ENCODE data around the gene GABRB3. TPM values are rescaled to one million over a fixed set of nuclear protein-coding genes. Genes with fewer than 3 reads are reported as not detected.

GABRB3 gene
- polyA plus RNA-seq, 3 donors = 5.1 to 7.0 (median 5.4) TPM

- DNase-seq = no peak
Observed at GRCh38 chr15:26561896-26562295, 211.0 kb downstream of the GABRB3 start.

- no peak for DNase-seq
Observed at GRCh38 chr15:26561130-26561529, 211.7 kb downstream of the GABRB3 start.

- DNase-seq = no peak
Observed at GRCh38 chr15:26555898-26556297, 217.0 kb downstream of the GABRB3 start.

- no peak for DNase-seq
Observed at GRCh38 chr15:26551473-26551872, 221.4 kb downstream of the GABRB3 start.

GRCh38 chr15:26550880-26551279 lies 222.0 kb downstream of the GABRB3 start:
- no peak for DNase-seq

- DNase-seq = no peak
Observed at GRCh38 chr15:26537663-26538062, 235.2 kb downstream of the GABRB3 start.

- DNase-seq = no peak
Observed at GRCh38 chr15:26531489-26531888, 241.4 kb downstream of the GABRB3 start.

- DNase-seq = no peak
Observed at GRCh38 chr15:26525096-26525495, 247.8 kb downstream of the GABRB3 start.

- DNase-seq = no peak
Observed at GRCh38 chr15:26521691-26522198, 251.1 kb downstream of the GABRB3 start.

- DNase-seq = no peak
Observed at GRCh38 chr15:26521130-26521529, 251.7 kb downstream of the GABRB3 start.

- no peak for DNase-seq
Observed at GRCh38 chr15:26518885-26519284, 254.0 kb downstream of the GABRB3 start.

- no peak for DNase-seq
Observed at GRCh38 chr15:26516102-26516980, 256.5 kb downstream of the GABRB3 start.

GRCh38 chr15:26504009-26504408 lies 268.9 kb downstream of the GABRB3 start:
- DNase-seq = no peak

Other genes starting within 250 kb of the GABRB3 start
- gene GABRA5, start 94.0 kb upstream of the GABRB3 start, polyA plus RNA-seq (ENCODE audit: insufficient read length in 3 of 3) = under 1 TPM; 0.27 to 0.32 (median 0.28) TPM
- gene GABRG3, start 198.1 kb upstream of the GABRB3 start, polyA plus RNA-seq (ENCODE audit: insufficient read length in 3 of 3) = 1 to 10 TPM; 1.4 to 2.3 (median 1.7) TPM

Data from renal pelvis (tissue), 4 donors.